CD4-positive, alpha-beta T cell treated with Interleukin-17A for 4 hours (primary cell): ENCODE data around the gene CANT1.
"Not testable (repeated sequence)": the region's sequence is repeated elsewhere in the genome, so short reads cannot be mapped to it uniquely, and the experiment has no call there.

ENCODE experiments used
- DNase-seq: peaks from one replicate; pipeline ENCODE4 v3.0.0-alpha.2; 2020; ENCODE audit warnings: mixed read lengths

CANT1 gene

GRCh38 chr17:78956254-78956653 lies 53.3 kb downstream of the CANT1 start:
- no peak for DNase-seq

GRCh38 chr17:78954684-78955083 lies 54.9 kb downstream of the CANT1 start:
- DNase-seq = no peak

- DNase-seq = no peak
Measured at GRCh38 chr17:78953356-78954350, 55.9 kb downstream of the CANT1 start.

DNA sequence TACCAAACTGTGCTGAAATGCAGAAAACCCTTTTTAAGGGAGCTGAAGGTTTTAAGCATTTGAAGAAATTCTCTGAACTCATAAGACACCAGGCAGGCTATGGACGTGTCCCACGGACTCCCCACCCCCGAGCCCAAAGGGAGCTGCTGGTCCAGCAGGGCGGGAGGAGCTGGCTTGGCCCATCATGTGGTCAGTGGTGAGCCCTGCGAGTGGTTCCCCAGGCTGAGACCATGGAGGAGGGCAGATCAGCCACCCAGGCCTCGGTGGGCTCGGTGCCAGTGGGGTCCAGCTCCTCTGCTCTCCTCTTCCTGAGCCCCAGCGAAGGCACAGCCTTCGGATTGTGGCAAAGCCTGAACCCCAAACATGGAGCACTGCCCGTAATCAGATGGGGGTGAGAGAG lies 56.9 kb downstream of the CANT1 start:
- no peak for DNase-seq

DNA sequence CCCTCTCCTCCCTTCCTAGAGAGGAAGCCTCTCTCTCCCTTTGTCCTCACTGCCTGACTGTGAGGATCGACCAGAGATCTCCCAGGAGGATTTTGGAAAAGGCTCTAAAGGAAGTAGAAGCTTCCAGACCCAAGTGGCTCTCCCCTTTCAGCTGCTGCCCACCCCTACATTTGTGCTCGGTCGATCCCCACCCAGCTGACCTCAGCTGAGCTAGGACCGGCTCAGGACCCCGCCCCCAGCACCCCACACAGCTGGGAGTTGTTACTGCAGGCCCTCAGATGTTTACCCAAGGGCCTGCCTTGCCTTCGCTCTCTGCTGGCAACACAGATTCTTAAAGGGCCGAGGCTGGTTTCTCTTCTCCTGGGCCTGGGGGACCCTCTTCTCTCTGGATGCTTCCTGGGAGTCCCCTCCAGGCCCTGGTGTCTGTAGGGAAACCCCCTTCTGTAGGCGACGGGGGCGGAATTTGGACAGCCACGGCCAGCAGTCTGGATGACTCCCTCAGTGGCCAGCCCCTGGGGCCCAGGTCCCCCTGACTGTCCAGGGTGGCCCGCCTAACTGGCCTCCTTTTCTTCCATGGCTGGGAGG lies 57.5 kb downstream of the CANT1 start:
- no peak for DNase-seq

GRCh38 chr17:78950870-78951269 lies 58.7 kb downstream of the CANT1 start:
- DNase-seq = no peak

- DNase-seq = no peak
Measured at GRCh38 chr17:78947235-78948149, 62.1 kb downstream of the CANT1 start.

GRCh38 chr17:78946631-78947030 lies 62.9 kb downstream of the CANT1 start:
- DNase-seq = no peak

DNA sequence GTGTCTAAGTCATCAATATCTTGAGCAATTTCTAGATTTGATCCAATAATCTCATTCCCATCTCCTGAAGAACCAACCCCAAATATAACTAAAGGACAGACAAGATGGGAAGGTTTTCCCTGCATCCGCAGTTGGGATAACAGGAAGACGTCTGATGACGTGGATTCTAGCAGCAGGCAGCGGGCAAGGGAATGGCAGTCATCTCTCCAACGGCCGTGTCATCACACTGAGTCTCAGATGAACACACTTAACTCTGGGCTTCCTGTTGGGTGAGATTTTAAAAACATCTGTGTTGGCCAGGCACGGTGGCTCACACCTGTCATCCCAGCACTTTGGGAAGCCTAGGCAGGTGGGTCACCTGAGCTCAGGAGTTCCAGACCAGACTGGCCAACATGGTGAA lies 63.4 kb downstream of the CANT1 start:
- DNase-seq = no peak

- not testable (repeated sequence) for DNase-seq
Measured at GRCh38 chr17:78945455-78945854, 64.1 kb downstream of the CANT1 start.

GRCh38 chr17:78944956-78945355 lies 64.6 kb downstream of the CANT1 start:
- no peak for DNase-seq

- no peak for DNase-seq
Measured at GRCh38 chr17:78944026-78944425, 65.5 kb downstream of the CANT1 start.
